K562 treated with DMSO at 1 percent for 4 hours (cell line): ENCODE data around the gene DAZ3. TPM values are rescaled to one million over a fixed set of nuclear protein-coding genes. Genes with fewer than 3 reads are reported as not detected.

Experiments
- total RNA-seq: library from RNA; unstranded; fragments of 300-600 nt; gene quantifications from 2 replicates; pipeline ENCODE4 v1.2.3, GENCODE V29; 2022; ENCODE audit not compliant: insufficient read depth

Gene DAZ3
- total RNA-seq, result not detected in 2 replicates

GRCh38 chrY:24813293-24813692 lies at the start of gene DAZ3:
Gene DAZ3 (minus strand): TSS chrY:24813393. CDS start chrY:24813185, 208 bp downstream.

GRCh38 chrY:24833619-24834018 lies 20.4 kb upstream of the DAZ3 start, which contains the start of gene DAZ4:
Gene DAZ4 (plus strand): TSS chrY:24833919. CDS start chrY:24834127, 208 bp downstream.

Other genes starting within 250 kb of the DAZ3 start
- not detected in 2 replicates for gene BPY2B, start 195.4 kb downstream of the DAZ3 start, total RNA-seq
- gene DAZ4, start 20.5 kb upstream of the DAZ3 start, total RNA-seq, result not detected in 2 replicates
- gene BPY2C, start 238.7 kb upstream of the DAZ3 start, total RNA-seq, result not detected in 2 replicates